Vagina (tissue), 2 donors: Measurements from ENCODE around the gene IQGAP1. TPM values are rescaled to one million over a fixed set of nuclear protein-coding genes. Genes with fewer than 3 reads are reported as not detected.

Experiments used
- DNase-seq, 2 donors: peaks; one replicate each; pipeline ENCODE4 v3.0.0-alpha.2; 2017; ENCODE audit errors: extremely low spot score in 2 of 2
- H3K27ac ChIP-seq: fragments of 200-600 bp; sonication (generic); one replicate; pipeline ENCODE4 v1.5.1; 2019
- H3K27me3 ChIP-seq: fragments of 200-600 bp; sonication (generic); one replicate; pipeline ENCODE4 v1.5.1; 2019
- H3K36me3 ChIP-seq, 2 donors: fragments of 200-600 bp; sonication (generic); one replicate each; pipeline ENCODE4 v1.5.1; 2017 to 2019
- H3K4me1 ChIP-seq: fragments of 200-600 bp; sonication (generic); one replicate; pipeline ENCODE4 v1.5.1; 2019
- H3K4me3 ChIP-seq, 2 donors: fragments of 200-600 bp; sonication (generic); 1 replicate in 1 of 2; 2 replicates in 1 of 2; pipeline ENCODE4 v1.5.1; 2016 to 2019
- H3K9me3 ChIP-seq: fragments of 200-600 bp; sonication (generic); one replicate; pipeline ENCODE4 v1.5.1; 2019
- CTCF ChIP-seq, 3 experiments: fragments of 450-650 bp in 2 of 3; fragments of 200-600 bp in 1 of 3; sonication (generic) in 1 of 3; IDR thresholded peaks; one replicate each; pipeline ENCODE4 v1.5.1; 2017 to 2019; ENCODE audit warnings: antibody characterized with exemption in 3 of 3, mild to moderate bottlenecking in 2 of 3, moderate library complexity in 2 of 3
- POLR2A ChIP-seq, 2 donors: fragments of 450-650 bp; IDR thresholded peaks; one replicate each; pipeline ENCODE4 v1.6.1; 2017; ENCODE audit warnings: antibody characterized with exemption in 2 of 2, mild to moderate bottlenecking in 2 of 2, moderate library complexity in 2 of 2
- POLR2AphosphoS5 ChIP-seq, 2 donors: sonication (generic); formaldehyde crosslinking; IDR thresholded peaks; one replicate each; pipeline ENCODE4 v1.9.0; 2017; ENCODE audit warnings: antibody characterized with exemption in 2 of 2, mild to moderate bottlenecking in 2 of 2, low read depth in 1 of 2; ENCODE audit not compliant: insufficient read depth in 1 of 2
- intact Hi-C: fragments of 100-400 bp; cut with DNase I; formaldehyde crosslinking; loops from one replicate; pipeline ENCODE4 v1.15.1; 2023
- total RNA-seq: library from RNA; depleted of rRNA; stranded (reverse); fragments of >200 nt; gene quantifications from one replicate; pipeline ENCODE4 v1.2.3, GENCODE V29; 2016

IQGAP1 gene
- total RNA-seq, 1 donor from 2014 or later = 261 TPM

GRCh38 chr15:90478846-90479481 is 90.9 kb downstream of the IQGAP1 start:
- no peaks in the 10 kb centered on the region for H3K9me3 ChIP-seq
- peaks cover 11% of the 10 kb centered on the region for H3K4me1 ChIP-seq
- TF ChIP-seq POLR2AphosphoS5 (IDR thresholded peaks at IDR 0.05; ENCODE audit: insufficient read depth in 1 of 2, low read depth in 1 of 2) = no peak
- TF ChIP-seq POLR2A (IDR thresholded peaks at IDR 0.05) = no peak
- no peak for TF ChIP-seq CTCF (IDR thresholded peaks at IDR 0.05)
- H3K27me3 ChIP-seq = no peaks in the 10 kb centered on the region
- peaks cover 5 to 47% of the 10 kb centered on the region in 2 donors for H3K36me3 ChIP-seq
- intact Hi-C loops = loop anchor here (10.0 kb wide), 1 partner anchor 114 kb away; no protein-coding TSS in a partner anchor
- DNase-seq = no peak
- no peak overlapping the region for H3K27ac ChIP-seq
- H3K4me3 ChIP-seq = no peak overlapping the region

GRCh38 chr15:90479656-90480055 is 91.6 kb downstream of the IQGAP1 start:
- DNase-seq = no peak
- H3K27me3 ChIP-seq = no peaks in the 10 kb centered on the region
- intact Hi-C loops = loop anchor here (5.0 to 10.0 kb wide), 2 partner anchors 115 to 157 kb away; no protein-coding TSS in a partner anchor
- H3K27ac ChIP-seq = no peak overlapping the region
- H3K9me3 ChIP-seq = no peaks in the 10 kb centered on the region
- no peak overlapping the region for H3K4me3 ChIP-seq
- no peak for TF ChIP-seq POLR2A (IDR thresholded peaks at IDR 0.05)
- peaks cover 5 to 47% of the 10 kb centered on the region in 2 donors for H3K36me3 ChIP-seq
- H3K4me1 ChIP-seq = peaks cover 11% of the 10 kb centered on the region

- peak overlapping the region; percentile 52 for H3K27ac ChIP-seq
Observed at GRCh38 chr15:90481023-90481422, 93.0 kb downstream of the IQGAP1 start.

GRCh38 chr15:90482124-90483011 is 94.3 kb downstream of the IQGAP1 start:
- intact Hi-C loops = loop anchor here (5.0 kb wide), 1 partner anchor 160 kb away; no protein-coding TSS in a partner anchor
- H3K27ac ChIP-seq = peak overlapping the region; percentile 52

More at GRCh38 chr15:90481023-90481422, 93.0 kb downstream of the IQGAP1 start:
- TF ChIP-seq CTCF (IDR thresholded peaks at IDR 0.05) (no peak), POLR2A (IDR thresholded peaks at IDR 0.05) (no peak), POLR2AphosphoS5 (IDR thresholded peaks at IDR 0.05; ENCODE audit: insufficient read depth in 1 of 2, low read depth in 1 of 2) (no peak)
- Histone ChIP-seq H3K4me3 (no peak overlapping the region), H3K4me1 (peaks cover 11% of the 10 kb centered on the region), H3K9me3 (no peaks in the 10 kb centered on the region), H3K27me3 (no peaks in the 10 kb centered on the region), H3K36me3 (peaks cover 5 to 52% of the 10 kb centered on the region in 2 donors)
- no peak for DNase-seq
- intact Hi-C loops = loop anchor here (5.0 kb wide), 1 partner anchor 159 kb away; no protein-coding TSS in a partner anchor

More at GRCh38 chr15:90482124-90483011, 94.3 kb downstream of the IQGAP1 start:
- Histone ChIP-seq H3K9me3 (no peaks in the 10 kb centered on the region), H3K27me3 (no peaks in the 10 kb centered on the region), H3K36me3 (peaks cover 0 to 60% of the 10 kb centered on the region in 2 donors), H3K4me3 (no peak overlapping the region), H3K4me1 (peaks cover 11% of the 10 kb centered on the region)
- no peak for DNase-seq
- TF ChIP-seq POLR2A (IDR thresholded peaks at IDR 0.05) (no peak), POLR2AphosphoS5 (IDR thresholded peaks at IDR 0.05; ENCODE audit: insufficient read depth in 1 of 2, low read depth in 1 of 2) (no peak), CTCF (IDR thresholded peaks at IDR 0.05) (peak; percentile 21 to 82 (median 64))
